Left lung (tissue), 10 donors: ENCODE data around the gene ANTXR1. TPM values are rescaled to one million over a fixed set of nuclear protein-coding genes. Genes with fewer than 3 reads are reported as not detected.

Source experiments
- ATAC-seq: fragments of 200-7000 bp; cut with Tn5 transposase; one replicate; pipeline ENCODE4 v1.9.1; 2020; ENCODE audit warnings: moderate library complexity
- DNase-seq, 4 donors: peaks; one replicate each; pipeline ENCODE4 v3.0.0-alpha.2; 2013 to 2020
- H3K27ac ChIP-seq, 2 donors: fragments of 200-600 bp; sonication (generic) in 1 of 2; one replicate each; pipeline versions ENCODE4 v1.5.0 to v1.8.0; 2020 to 2021
- H3K27me3 ChIP-seq, 2 donors: fragments of 200-600 bp; sonication (generic) in 1 of 2; one replicate each; pipeline versions ENCODE4 v1.5.0 to v1.8.0; 2020 to 2021
- H3K36me3 ChIP-seq, 2 donors: fragments of 200-600 bp; sonication (generic) in 1 of 2; one replicate each; pipeline versions ENCODE4 v1.5.0 to v1.8.0; 2020 to 2021
- H3K4me1 ChIP-seq, 2 donors: fragments of 200-600 bp; one replicate each; pipeline ENCODE4 v1.8.0; 2021
- H3K4me3 ChIP-seq, 2 donors: fragments of 200-600 bp; sonication (generic) in 1 of 2; one replicate each; pipeline versions ENCODE4 v1.5.0 to v1.8.0; 2020 to 2021; ENCODE audit warnings: mild to moderate bottlenecking in 1 of 2
- H3K9me3 ChIP-seq, 2 donors: fragments of 200-600 bp; sonication (generic) in 1 of 2; one replicate each; pipeline versions ENCODE4 v1.5.0 to v1.8.0; 2020 to 2021
- intact Hi-C, 2 donors: fragments of 100-400 bp; cut with DNase I; formaldehyde crosslinking; loops; one replicate each; pipeline versions ENCODE4 v1.11.2 to v1.14.2; 2022
- polyA plus RNA-seq, 6 donors: library from polyadenylated mRNA; unstranded; fragments of 120-200 nt; gene quantifications; one replicate each; pipeline ENCODE4 v1.2.1, GENCODE V29; 2013; ENCODE audit not compliant: insufficient read length in 6 of 6
- total RNA-seq, 2 donors: library from RNA; stranded (reverse); fragmentation: NEBNext Ultra II Directional; extraction: Animal tissue kit (Norgen Biotek cat#: 25700); gene quantifications; one replicate each; pipeline ENCODE4 v1.2.1, GENCODE V29; 2021
- TF ChIP-seq, protein P1 (sequence below), 2 donors: fragments of 200-600 bp; sonication (generic) in 1 of 2; IDR thresholded peaks; one replicate each; pipeline versions ENCODE4 v1.5.0 to v1.8.0; 2021; ENCODE audit warnings: antibody characterized with exemption in 2 of 2
- donor health status: DM: no; HTN: yes; CAD: no.
- donor health status: DM: no; HTN: no; CAD: no.

The ANTXR1 gene
- total and polyA plus RNA-seq, 8 donors: 70.2 to 115 (median 87.3) TPM

DNA sequence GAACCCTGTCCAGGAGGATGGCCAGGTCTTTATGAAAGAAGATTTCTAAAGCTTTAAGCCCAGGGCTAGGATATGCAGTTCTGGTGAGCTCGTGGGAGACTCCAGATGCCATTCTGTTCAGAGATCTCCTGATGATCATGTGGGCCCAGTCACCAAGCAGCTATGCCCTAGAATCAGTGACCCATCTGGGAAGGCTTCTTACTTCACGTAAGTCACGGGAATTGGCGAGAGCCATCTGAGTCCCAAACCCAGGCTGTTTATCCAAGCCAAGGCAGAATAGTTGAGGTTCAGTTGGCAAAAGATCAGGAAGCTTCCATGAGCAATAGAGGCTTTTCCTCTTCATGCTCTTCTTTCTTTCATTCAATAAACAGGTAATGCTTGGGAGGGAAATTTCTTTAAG is 23.9 kb downstream of the ANTXR1 start:
- TF ChIP-seq, protein P1, sequence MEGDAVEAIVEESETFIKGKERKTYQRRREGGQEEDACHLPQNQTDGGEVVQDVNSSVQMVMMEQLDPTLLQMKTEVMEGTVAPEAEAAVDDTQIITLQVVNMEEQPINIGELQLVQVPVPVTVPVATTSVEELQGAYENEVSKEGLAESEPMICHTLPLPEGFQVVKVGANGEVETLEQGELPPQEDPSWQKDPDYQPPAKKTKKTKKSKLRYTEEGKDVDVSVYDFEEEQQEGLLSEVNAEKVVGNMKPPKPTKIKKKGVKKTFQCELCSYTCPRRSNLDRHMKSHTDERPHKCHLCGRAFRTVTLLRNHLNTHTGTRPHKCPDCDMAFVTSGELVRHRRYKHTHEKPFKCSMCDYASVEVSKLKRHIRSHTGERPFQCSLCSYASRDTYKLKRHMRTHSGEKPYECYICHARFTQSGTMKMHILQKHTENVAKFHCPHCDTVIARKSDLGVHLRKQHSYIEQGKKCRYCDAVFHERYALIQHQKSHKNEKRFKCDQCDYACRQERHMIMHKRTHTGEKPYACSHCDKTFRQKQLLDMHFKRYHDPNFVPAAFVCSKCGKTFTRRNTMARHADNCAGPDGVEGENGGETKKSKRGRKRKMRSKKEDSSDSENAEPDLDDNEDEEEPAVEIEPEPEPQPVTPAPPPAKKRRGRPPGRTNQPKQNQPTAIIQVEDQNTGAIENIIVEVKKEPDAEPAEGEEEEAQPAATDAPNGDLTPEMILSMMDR (IDR thresholded peaks at IDR 0.05): no peak
- Histone ChIP-seq H3K9me3 (no peaks in the 10 kb centered on the region), H3K27me3 (no peaks in the 10 kb centered on the region), H3K36me3 (no peaks in the 10 kb centered on the region), H3K27ac (no peak overlapping the region), H3K4me3 (no peak overlapping the region), H3K4me1 (no peaks in the 10 kb centered on the region)
- ATAC-seq (no peak), DNase-seq (no peak)
- intact Hi-C loops: no loop called here

DNA sequence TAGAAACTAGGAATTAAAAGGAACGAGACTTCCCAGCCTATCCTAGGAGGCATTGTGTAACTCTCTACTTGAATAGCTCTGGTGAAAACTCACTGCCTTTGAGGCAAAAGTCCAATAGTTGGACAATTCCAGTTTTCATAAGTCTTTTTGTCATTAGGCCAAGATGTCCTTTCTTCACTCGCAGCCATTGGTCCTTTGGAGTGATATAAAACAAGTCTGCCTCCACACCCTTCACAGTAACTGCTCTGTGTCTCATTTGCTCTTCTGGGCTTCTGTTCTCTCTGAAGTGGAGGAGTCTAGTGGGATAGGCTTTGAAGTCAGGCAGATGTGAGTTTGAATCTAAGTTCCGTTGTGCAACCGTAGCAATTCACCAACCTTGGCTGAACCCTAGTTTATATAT is 28.2 kb downstream of the ANTXR1 start:
- TF ChIP-seq, protein P1 (IDR thresholded peaks at IDR 0.05): no peak
- DNase-seq (no peak), ATAC-seq (no peak)
- no peaks in the 10 kb centered on the region for H3K9me3 ChIP-seq
- intact Hi-C loops: no loop called here
- no peaks in the 10 kb centered on the region for H3K27me3 ChIP-seq
- no peaks in the 10 kb centered on the region for H3K36me3 ChIP-seq
- H3K4me3 ChIP-seq: no peak overlapping the region
- peaks cover 0 to 4% of the 10 kb centered on the region in 2 donors for H3K4me1 ChIP-seq
- H3K27ac ChIP-seq: no peak overlapping the region

DNA sequence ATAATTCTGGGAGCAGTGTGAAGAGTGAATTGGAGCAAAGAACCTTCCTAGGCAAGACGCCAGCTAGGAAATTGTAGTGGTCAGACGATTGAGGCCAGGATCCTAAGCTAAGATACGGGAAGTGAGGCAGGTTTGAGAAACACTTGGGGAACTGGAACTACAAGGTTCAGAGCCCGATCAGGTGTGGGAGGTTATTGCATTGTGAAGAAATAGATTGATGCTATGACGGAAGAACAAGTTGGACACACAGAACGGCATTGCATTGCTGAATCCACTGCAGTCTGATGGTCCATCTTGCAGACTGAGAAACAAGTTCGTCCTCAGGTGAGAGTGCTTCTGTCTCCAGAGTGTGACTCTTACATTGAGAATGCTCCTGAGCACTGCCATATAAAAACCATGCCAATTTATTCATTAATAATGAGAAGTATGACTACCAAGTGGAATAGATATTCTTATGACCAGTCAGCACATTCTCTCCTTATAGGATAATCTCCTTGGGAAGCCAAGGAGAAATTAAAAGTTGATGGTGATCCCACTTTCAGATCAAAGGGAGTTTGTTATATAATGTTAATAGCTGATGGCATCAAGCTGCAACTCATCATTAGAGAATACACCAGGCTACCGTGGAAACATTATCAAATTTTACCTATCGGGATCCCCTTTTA is 30.9 kb downstream of the ANTXR1 start:
- no peaks in the 10 kb centered on the region for H3K27me3 ChIP-seq
- peaks cover 0 to 4% of the 10 kb centered on the region in 2 donors for H3K4me1 ChIP-seq
- no peak overlapping the region for H3K27ac ChIP-seq
- TF ChIP-seq, protein P1 (IDR thresholded peaks at IDR 0.05): no peak
- ATAC-seq: peak; percentile 64
- intact Hi-C loops: no loop called here
- no peaks in the 10 kb centered on the region for H3K36me3 ChIP-seq
- H3K9me3 ChIP-seq: no peaks in the 10 kb centered on the region
- no peak for DNase-seq
- H3K4me3 ChIP-seq: no peak overlapping the region

DNA sequence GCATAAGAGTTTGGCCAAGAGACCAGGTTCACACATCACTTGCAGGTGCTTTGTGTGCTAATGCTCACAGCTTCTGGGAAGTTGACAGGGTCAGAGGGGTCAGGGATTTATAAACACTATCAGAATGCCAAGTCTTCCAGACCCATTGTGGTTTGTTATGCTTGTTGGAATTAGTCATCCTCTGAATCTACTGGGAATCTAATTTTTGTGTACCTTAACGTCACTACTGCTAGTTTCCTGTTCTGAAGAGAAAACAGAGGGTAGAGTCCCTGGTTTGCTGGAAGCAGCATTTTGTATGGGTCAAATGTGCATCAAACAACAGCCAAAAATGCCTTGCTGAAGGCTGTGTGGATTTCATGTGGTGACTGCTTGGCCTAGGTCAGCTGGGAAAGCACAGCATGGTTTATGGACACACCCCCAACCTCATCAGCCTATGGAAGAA is 33.3 kb downstream of the ANTXR1 start:
- TF ChIP-seq, protein P1 (IDR thresholded peaks at IDR 0.05): no peak
- peak; percentile 26 for ATAC-seq
- no peak overlapping the region for H3K27ac ChIP-seq
- H3K4me3 ChIP-seq: no peak overlapping the region
- no peaks in the 10 kb centered on the region for H3K36me3 ChIP-seq
- H3K4me1 ChIP-seq: peaks cover 0 to 4% of the 10 kb centered on the region in 2 donors
- no peak for DNase-seq
- no peaks in the 10 kb centered on the region for H3K9me3 ChIP-seq
- no peaks in the 10 kb centered on the region for H3K27me3 ChIP-seq
- intact Hi-C loops: no loop called here

DNA sequence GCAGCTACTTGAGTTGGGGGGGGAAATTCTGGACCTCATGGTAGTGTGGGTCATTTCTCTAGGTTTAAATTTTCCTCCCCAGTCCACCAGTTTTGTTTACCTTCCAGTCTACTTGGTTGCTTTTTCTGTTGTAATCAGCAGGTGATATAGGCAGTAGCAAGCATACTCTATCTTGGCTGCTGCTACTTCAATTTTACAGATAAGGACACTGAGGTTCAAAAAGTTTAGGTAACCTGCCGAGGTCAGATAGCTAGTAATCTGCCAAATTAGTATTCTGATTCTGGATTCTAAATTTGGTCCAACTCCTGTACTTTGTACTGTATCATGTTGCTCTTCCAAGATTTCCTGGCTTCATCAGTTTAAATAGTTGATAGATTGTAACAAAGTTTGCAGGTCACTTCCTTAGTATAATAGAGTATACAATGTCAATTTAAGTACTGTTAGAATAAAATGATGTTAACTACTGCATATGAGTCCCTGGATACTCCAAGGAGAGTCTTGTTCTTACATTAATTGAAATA is 34.7 kb downstream of the ANTXR1 start:
- H3K4me3 ChIP-seq: no peak overlapping the region
- intact Hi-C loops: no loop called here
- ATAC-seq: no peak
- TF ChIP-seq, protein P1 (IDR thresholded peaks at IDR 0.05): no peak
- H3K27me3 ChIP-seq: no peaks in the 10 kb centered on the region
- peaks cover 0 to 4% of the 10 kb centered on the region in 2 donors for H3K4me1 ChIP-seq
- no peak overlapping the region for H3K27ac ChIP-seq
- no peaks in the 10 kb centered on the region for H3K36me3 ChIP-seq
- no peaks in the 10 kb centered on the region for H3K9me3 ChIP-seq
- no peak for DNase-seq
